Peyer's patch (tissue), 4 donors: ENCODE data around the gene PPM1E.

ENCODE experiments used
- POLR2A ChIP-seq, 2 donors: fragments of 450-650 bp; IDR thresholded peaks; one replicate each; pipeline ENCODE4 v1.5.1; 2017; ENCODE audit warnings: antibody characterized with exemption in 2 of 2, mild to moderate bottlenecking in 2 of 2, moderate library complexity in 2 of 2
- TF ChIP-seq, protein P1 (sequence below), 6 experiments: fragments of 450-650 bp in 4 of 6; fragments of 200-600 bp in 2 of 6; sonication (generic) in 1 of 6; IDR thresholded peaks; one replicate each; pipeline ENCODE4 v1.5.1; 2017 to 2019; ENCODE audit warnings: antibody characterized with exemption in 6 of 6, mild to moderate bottlenecking in 3 of 6, moderate library complexity in 1 of 6

DNA sequence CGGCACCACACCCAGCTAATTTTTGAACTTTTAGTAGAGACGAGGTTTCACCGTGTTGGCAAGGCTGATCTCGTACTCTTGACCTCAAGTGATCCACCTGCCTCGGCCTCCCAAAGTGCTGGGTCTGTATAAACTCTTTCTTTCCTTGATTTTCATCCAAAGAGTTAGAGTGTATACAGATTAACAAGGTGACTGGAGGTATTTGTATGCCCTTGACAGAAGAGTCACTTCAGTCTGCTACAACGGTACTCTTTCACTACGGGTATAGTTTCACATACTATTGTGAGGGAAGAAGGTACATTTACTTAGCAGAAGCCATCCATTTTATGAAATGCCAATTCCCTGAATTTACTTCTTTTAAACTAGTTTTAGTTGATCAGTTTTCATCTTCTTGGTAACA is 32.5 kb downstream of the PPM1E start:
- TF ChIP-seq, protein P1, sequence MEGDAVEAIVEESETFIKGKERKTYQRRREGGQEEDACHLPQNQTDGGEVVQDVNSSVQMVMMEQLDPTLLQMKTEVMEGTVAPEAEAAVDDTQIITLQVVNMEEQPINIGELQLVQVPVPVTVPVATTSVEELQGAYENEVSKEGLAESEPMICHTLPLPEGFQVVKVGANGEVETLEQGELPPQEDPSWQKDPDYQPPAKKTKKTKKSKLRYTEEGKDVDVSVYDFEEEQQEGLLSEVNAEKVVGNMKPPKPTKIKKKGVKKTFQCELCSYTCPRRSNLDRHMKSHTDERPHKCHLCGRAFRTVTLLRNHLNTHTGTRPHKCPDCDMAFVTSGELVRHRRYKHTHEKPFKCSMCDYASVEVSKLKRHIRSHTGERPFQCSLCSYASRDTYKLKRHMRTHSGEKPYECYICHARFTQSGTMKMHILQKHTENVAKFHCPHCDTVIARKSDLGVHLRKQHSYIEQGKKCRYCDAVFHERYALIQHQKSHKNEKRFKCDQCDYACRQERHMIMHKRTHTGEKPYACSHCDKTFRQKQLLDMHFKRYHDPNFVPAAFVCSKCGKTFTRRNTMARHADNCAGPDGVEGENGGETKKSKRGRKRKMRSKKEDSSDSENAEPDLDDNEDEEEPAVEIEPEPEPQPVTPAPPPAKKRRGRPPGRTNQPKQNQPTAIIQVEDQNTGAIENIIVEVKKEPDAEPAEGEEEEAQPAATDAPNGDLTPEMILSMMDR (IDR thresholded peaks at IDR 0.05), result no peak
- no peak for TF ChIP-seq POLR2A (IDR thresholded peaks at IDR 0.05)
